ENCODE data around the gene PPY. TPM values are rescaled to one million over a fixed set of nuclear protein-coding genes. Genes with fewer than 3 reads are reported as not detected.

The PPY gene, protein sequence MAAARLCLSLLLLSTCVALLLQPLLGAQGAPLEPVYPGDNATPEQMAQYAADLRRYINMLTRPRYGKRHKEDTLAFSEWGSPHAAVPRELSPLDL
- not detected in 2 replicates for total RNA-seq

- intact Hi-C loops (cut with micrococcal nuclease): no loop called here
- H3K4me3 Mint-ChIP-seq: no peak within 1 kb of the TSS
Measured at GRCh38 chr17:43942051-43942685, at the start of gene PPY. TSS of gene PPY (minus strand) at chr17:43942476. CDS start at chr17:43941654, 822 bp downstream.

GRCh38 chr17:43988301-43988700, 46.0 kb upstream of the PPY start:
- ChIA-PET POLR2A (no interaction called here), CTCF (no interaction called here)
- peaks cover 1% of the 10 kb centered on the region for H3K4me1 Mint-ChIP-seq
- no peak for ATAC-seq (ENCODE audit: low read depth)
- no peaks in the 10 kb centered on the region for H3K36me3 Mint-ChIP-seq (ENCODE audit: low read depth)
- H3K27ac Mint-ChIP-seq: no peak overlapping the region
- TF ChIP-seq, protein P1, sequence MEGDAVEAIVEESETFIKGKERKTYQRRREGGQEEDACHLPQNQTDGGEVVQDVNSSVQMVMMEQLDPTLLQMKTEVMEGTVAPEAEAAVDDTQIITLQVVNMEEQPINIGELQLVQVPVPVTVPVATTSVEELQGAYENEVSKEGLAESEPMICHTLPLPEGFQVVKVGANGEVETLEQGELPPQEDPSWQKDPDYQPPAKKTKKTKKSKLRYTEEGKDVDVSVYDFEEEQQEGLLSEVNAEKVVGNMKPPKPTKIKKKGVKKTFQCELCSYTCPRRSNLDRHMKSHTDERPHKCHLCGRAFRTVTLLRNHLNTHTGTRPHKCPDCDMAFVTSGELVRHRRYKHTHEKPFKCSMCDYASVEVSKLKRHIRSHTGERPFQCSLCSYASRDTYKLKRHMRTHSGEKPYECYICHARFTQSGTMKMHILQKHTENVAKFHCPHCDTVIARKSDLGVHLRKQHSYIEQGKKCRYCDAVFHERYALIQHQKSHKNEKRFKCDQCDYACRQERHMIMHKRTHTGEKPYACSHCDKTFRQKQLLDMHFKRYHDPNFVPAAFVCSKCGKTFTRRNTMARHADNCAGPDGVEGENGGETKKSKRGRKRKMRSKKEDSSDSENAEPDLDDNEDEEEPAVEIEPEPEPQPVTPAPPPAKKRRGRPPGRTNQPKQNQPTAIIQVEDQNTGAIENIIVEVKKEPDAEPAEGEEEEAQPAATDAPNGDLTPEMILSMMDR (IDR thresholded peaks at IDR 0.05): no peak
- no peaks in the 10 kb centered on the region for H3K9me3 Mint-ChIP-seq
- H3K4me3 Mint-ChIP-seq: no peak overlapping the region
- no peak for DNase-seq
- intact Hi-C loops (cut with micrococcal nuclease): no loop called here
- peaks cover 34% of the 10 kb centered on the region for H3K27me3 Mint-ChIP-seq

More at GRCh38 chr17:43942051-43942685, at the start of gene PPY:
- no peaks in the 10 kb centered on the region for H3K9me3 Mint-ChIP-seq
- H3K36me3 Mint-ChIP-seq (ENCODE audit: low read depth): no peaks in the 10 kb centered on the region
- peaks cover 22% of the 10 kb centered on the region for H3K27me3 Mint-ChIP-seq
- ATAC-seq (ENCODE audit: low read depth) (no peak), DNase-seq (no peak)
- H3K4me1 Mint-ChIP-seq: peaks cover 8% of the 10 kb centered on the region
- ChIA-PET CTCF (interaction anchor here (2.2 to 3.5 kb wide), 3 partner anchors 53 to 226 kb away, joined by 15 to 88 read pairs (median 18); no protein-coding TSS in a partner anchor), POLR2A (no interaction called here)
- no peak within 1 kb of the TSS for H3K27ac Mint-ChIP-seq
- TF ChIP-seq, protein P1 (IDR thresholded peaks at IDR 0.05): no peak

DNA sequence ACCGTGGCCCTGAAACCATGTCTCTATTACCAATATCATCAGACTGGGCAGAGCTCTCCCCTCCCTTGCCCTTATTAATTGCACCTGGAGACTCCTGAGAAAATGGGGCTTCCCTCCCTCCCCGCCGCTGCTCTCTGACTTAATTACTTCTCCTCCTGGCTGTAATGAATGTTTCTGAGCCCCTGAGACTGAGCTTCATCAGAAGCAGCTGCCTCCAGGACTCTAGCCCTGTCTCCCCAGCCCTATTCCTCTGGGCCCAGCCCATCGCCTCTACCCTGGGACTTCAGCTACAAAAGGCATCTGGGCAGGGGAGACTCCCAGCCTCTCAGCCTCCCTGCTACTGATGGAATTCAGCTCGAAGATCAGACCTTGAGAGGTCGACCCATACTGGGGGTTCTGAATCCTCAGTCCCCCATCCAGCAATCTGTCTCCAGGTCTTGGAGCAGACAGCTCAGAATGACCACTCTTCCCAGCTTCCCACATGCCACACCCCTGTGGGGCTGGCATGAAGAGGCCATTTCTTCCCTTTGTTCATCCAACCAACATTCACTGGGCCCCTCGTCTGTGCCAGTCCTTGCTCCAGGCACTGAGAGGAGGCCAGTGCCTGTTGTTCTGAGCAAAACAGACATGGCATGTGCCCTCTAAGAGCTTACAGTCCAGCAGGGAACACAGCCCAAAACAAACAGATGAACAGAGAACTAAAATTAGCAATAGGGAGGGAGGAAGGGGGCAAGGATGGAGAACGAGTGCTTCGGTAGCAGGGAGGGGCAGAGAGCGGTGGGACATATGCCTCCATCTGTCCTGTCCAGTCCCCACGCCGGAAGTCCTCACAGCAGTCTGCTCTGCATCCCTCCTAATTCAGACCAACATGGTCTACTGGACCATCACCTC, 45.1 kb upstream of the PPY start:
- DNase-seq: no peak
- Mint-ChIP-seq H3K27ac (no peak overlapping the region), H3K9me3 (no peaks in the 10 kb centered on the region), H3K36me3 (ENCODE audit: low read depth) (no peaks in the 10 kb centered on the region), H3K4me1 (peaks cover 1% of the 10 kb centered on the region), H3K4me3 (no peak overlapping the region), H3K27me3 (peaks cover 39% of the 10 kb centered on the region)
- TF ChIP-seq, protein P1 (IDR thresholded peaks at IDR 0.05): no peak
- ChIA-PET POLR2A (no interaction called here), CTCF (no interaction called here)
- ATAC-seq (ENCODE audit: low read depth): no peak
- intact Hi-C loops (cut with micrococcal nuclease): no loop called here

GRCh38 chr17:43986225-43986981, 44.1 kb upstream of the PPY start:
- TF ChIP-seq, protein P1 (IDR thresholded peaks at IDR 0.05): no peak
- no peaks in the 10 kb centered on the region for H3K36me3 Mint-ChIP-seq (ENCODE audit: low read depth)
- H3K27me3 Mint-ChIP-seq: peaks cover 46% of the 10 kb centered on the region
- no peak for ATAC-seq (ENCODE audit: low read depth)
- intact Hi-C loops (cut with micrococcal nuclease): no loop called here
- no peaks in the 10 kb centered on the region for H3K9me3 Mint-ChIP-seq
- POLR2A ChIA-PET: no interaction called here
- no peak overlapping the region for H3K4me3 Mint-ChIP-seq
- peaks cover 1% of the 10 kb centered on the region for H3K4me1 Mint-ChIP-seq
- DNase-seq: no peak
- CTCF ChIA-PET: no interaction called here
- H3K27ac Mint-ChIP-seq: no peak overlapping the region
